Mesenchymal stem cell (in vitro differentiated cells and primary cell): ENCODE results near the gene ELN.
"Not testable (repeated sequence)": the region's sequence is repeated elsewhere in the genome, so short reads cannot be mapped to it uniquely, and the experiment has no call there.

Experiments
- DNase-seq: peaks from one replicate; pipeline ENCODE4 v3.0.0-alpha.2; 2013
- H2AFZ ChIP-seq: one replicate; pipeline ENCODE4 v1.6.1; 2013; ENCODE audit warnings: low read depth, mild to moderate bottlenecking, control low read depth, inconsistent platforms, low read length, moderate library complexity
- H2AK5ac ChIP-seq: 2 replicates; pipeline ENCODE4 v1.6.1; 2013; ENCODE audit warnings: low read length, moderate library complexity, mild to moderate bottlenecking, inconsistent platforms; ENCODE audit not compliant: severe bottlenecking
- H2BK120ac ChIP-seq: one replicate; pipeline ENCODE4 v1.6.1; 2013; ENCODE audit warnings: low read depth, mild to moderate bottlenecking, inconsistent platforms, low read length, moderate library complexity
- H2BK12ac ChIP-seq, 2 experiments: one replicate each; pipeline ENCODE4 v1.6.1; 2013; ENCODE audit warnings: inconsistent platforms in 2 of 2, low read length in 2 of 2, mild to moderate bottlenecking in 2 of 2, moderate library complexity in 2 of 2, control low read depth in 1 of 2
- H2BK15ac ChIP-seq: one replicate; pipeline ENCODE4 v1.6.1; 2013; ENCODE audit warnings: mild to moderate bottlenecking, low read depth, inconsistent platforms; ENCODE audit not compliant: poor library complexity, severe bottlenecking
- H2BK5ac ChIP-seq: 2 replicates; pipeline ENCODE4 v1.6.1; 2013; ENCODE audit warnings: low read depth, mild to moderate bottlenecking, low read length, control low read depth, inconsistent platforms; ENCODE audit not compliant: poor library complexity, severe bottlenecking
- H3K14ac ChIP-seq, 2 experiments: one replicate each; pipeline ENCODE4 v1.6.1; 2013; ENCODE audit warnings: inconsistent platforms in 2 of 2, low read length in 2 of 2, control low read depth in 1 of 2, mild to moderate bottlenecking in 1 of 2, moderate library complexity in 1 of 2
- H3K18ac ChIP-seq, 2 experiments: one replicate each; pipeline ENCODE4 v1.6.1; 2013; ENCODE audit warnings: inconsistent platforms in 2 of 2, low read length in 2 of 2, control low read depth in 1 of 2, low read depth in 1 of 2, mild to moderate bottlenecking in 1 of 2
- H3K23ac ChIP-seq, 2 experiments: one replicate each; pipeline ENCODE4 v1.6.1; 2013; ENCODE audit warnings: inconsistent platforms in 2 of 2, low read length in 2 of 2, mild to moderate bottlenecking in 2 of 2, moderate library complexity in 2 of 2, control low read depth in 1 of 2
- H3K27ac ChIP-seq: 2 replicates; pipeline ENCODE4 v1.5.1; 2013; ENCODE audit warnings: mild to moderate bottlenecking, moderate library complexity, low read length, control low read depth, inconsistent platforms; ENCODE audit not compliant: poor library complexity, severe bottlenecking
- H3K27me3 ChIP-seq, 2 experiments: 2 replicates each; pipeline versions ENCODE4 v1.6.1 to v1.7.0; 2013; ENCODE audit warnings: low read length in 2 of 2, mild to moderate bottlenecking in 2 of 2, moderate library complexity in 2 of 2, control low read depth in 1 of 2, inconsistent platforms in 1 of 2; ENCODE audit not compliant: control insufficient read depth in 1 of 2, insufficient read depth in 1 of 2
- H3K36me3 ChIP-seq, 2 experiments: 2 replicates each; pipeline versions ENCODE4 v1.6.1 to v1.7.0; 2013; ENCODE audit warnings: low read length in 2 of 2, control low read depth in 1 of 2, inconsistent platforms in 1 of 2, low read depth in 1 of 2, mild to moderate bottlenecking in 1 of 2; ENCODE audit not compliant: insufficient read depth in 2 of 2, control insufficient read depth in 1 of 2
- H3K4ac ChIP-seq, 2 experiments: one replicate each; pipeline ENCODE4 v1.6.1; 2013; ENCODE audit warnings: inconsistent platforms in 2 of 2, low read length in 2 of 2, mild to moderate bottlenecking in 2 of 2, moderate library complexity in 2 of 2, control low read depth in 1 of 2, low read depth in 1 of 2
- H3K4me1 ChIP-seq: 2 replicates; pipeline ENCODE4 v1.6.1; 2013; ENCODE audit warnings: low read depth, low read length, control low read depth; ENCODE audit not compliant: control insufficient read depth, insufficient read depth
- H3K4me2 ChIP-seq: 2 replicates; pipeline ENCODE4 v1.6.1; 2013; ENCODE audit warnings: low read length, mild to moderate bottlenecking, inconsistent platforms; ENCODE audit not compliant: poor library complexity, severe bottlenecking
- H3K4me3 ChIP-seq, 2 experiments: 2 replicates each; pipeline versions ENCODE4 v1.5.1 to v1.7.0; 2013; ENCODE audit warnings: low read length in 2 of 2, mild to moderate bottlenecking in 2 of 2, control low read depth in 1 of 2, low read depth in 1 of 2; ENCODE audit not compliant: insufficient read depth in 1 of 2
- H3K79me1 ChIP-seq: replicated peaks from 2 replicates; pipeline ENCODE4 v1.6.1; 2013; ENCODE audit warnings: mild to moderate bottlenecking, control low read depth, low read length, inconsistent platforms; ENCODE audit not compliant: poor library complexity, severe bottlenecking
- H3K9ac ChIP-seq: 2 replicates; pipeline ENCODE4 v1.7.0; 2013; ENCODE audit warnings: mild to moderate bottlenecking, low read length, moderate library complexity
- H3K9me3 ChIP-seq: 2 replicates; pipeline ENCODE4 v1.7.0; 2013; ENCODE audit warnings: mild to moderate bottlenecking, low read length; ENCODE audit not compliant: control insufficient read depth
- H4K8ac ChIP-seq: one replicate; pipeline ENCODE4 v1.6.1; 2013; ENCODE audit warnings: inconsistent platforms, mild to moderate bottlenecking, low read length, moderate library complexity
- H4K91ac ChIP-seq: one replicate; pipeline ENCODE4 v1.6.1; 2013; ENCODE audit warnings: mild to moderate bottlenecking, low read length, inconsistent platforms
- WGBS: methylation state at CpG from one replicate; pipeline ENCODE4 v1.1.7; 2013; ENCODE audit warnings: mixed read lengths; 5-methylcytosine and 5-hydroxymethylcytosine counted together

ELN gene

GRCh38 chr7:74042746-74043522, 15.0 kb downstream of the ELN start:
- no peak overlapping the region for H3K4me3 ChIP-seq
- no peak overlapping the region for H2BK12ac ChIP-seq
- no peak overlapping the region for H2BK120ac ChIP-seq
- peak overlapping the region in 1 of 2 experiments; percentile 49 for H3K18ac ChIP-seq
- no peaks in the 10 kb centered on the region for H3K79me1 ChIP-seq
- H4K91ac ChIP-seq: peak overlapping the region; percentile 35
- peaks cover 0 to 29% of the 10 kb centered on the region in 2 experiments for H3K36me3 ChIP-seq
- H2AK5ac ChIP-seq: no peak overlapping the region
- H4K8ac ChIP-seq: no peak overlapping the region
- H3K23ac ChIP-seq: no peak overlapping the region
- H3K14ac ChIP-seq: peak overlapping the region in 1 of 2 experiments; percentile 61
- no peak overlapping the region for H3K27ac ChIP-seq
- no peak overlapping the region for H2AFZ ChIP-seq
- no peak for DNase-seq
- H3K27me3 ChIP-seq: peaks cover 0 to 32% of the 10 kb centered on the region in 2 experiments
- H3K4me1 ChIP-seq: peaks cover 15% of the 10 kb centered on the region
- H3K9ac ChIP-seq: peak overlapping the region; percentile 20
- H3K4ac ChIP-seq: peak overlapping the region in 1 of 2 experiments; percentile 28
- H2BK15ac ChIP-seq: no peak overlapping the region
- WGBS: 71% methylated on average over 22 of the region's 24 CpGs
- peak overlapping the region; percentile 20 for H3K4me2 ChIP-seq
- H3K9me3 ChIP-seq: no peaks in the 10 kb centered on the region
- no peak overlapping the region for H2BK5ac ChIP-seq

GRCh38 chr7:74043523-74043951, 15.6 kb downstream of the ELN start:
- Histone ChIP-seq H2BK15ac (no peak overlapping the region), H3K27me3 (peaks cover 0 to 29% of the 10 kb centered on the region in 2 experiments), H3K36me3 (peaks cover 0 to 31% of the 10 kb centered on the region in 2 experiments), H4K8ac (no peak overlapping the region), H2AFZ (no peak overlapping the region), H3K4ac (no peak overlapping the region), H3K79me1 (no peaks in the 10 kb centered on the region), H2BK12ac (no peak overlapping the region), H2BK120ac (no peak overlapping the region), H3K4me2 (peak overlapping the region; percentile 20), H3K9ac (peak overlapping the region; percentile 20), H3K9me3 (no peaks in the 10 kb centered on the region), H2AK5ac (no peak overlapping the region), H3K23ac (no peak overlapping the region), H3K27ac (no peak overlapping the region), H3K4me1 (peaks cover 15% of the 10 kb centered on the region), H3K14ac (no peak overlapping the region), H3K4me3 (no peak overlapping the region), H2BK5ac (no peak overlapping the region), H4K91ac (no peak overlapping the region), H3K18ac (no peak overlapping the region)
- WGBS: 41% methylated on average over 9 of the region's 9 CpGs
- peak; percentile 24 for DNase-seq

DNA sequence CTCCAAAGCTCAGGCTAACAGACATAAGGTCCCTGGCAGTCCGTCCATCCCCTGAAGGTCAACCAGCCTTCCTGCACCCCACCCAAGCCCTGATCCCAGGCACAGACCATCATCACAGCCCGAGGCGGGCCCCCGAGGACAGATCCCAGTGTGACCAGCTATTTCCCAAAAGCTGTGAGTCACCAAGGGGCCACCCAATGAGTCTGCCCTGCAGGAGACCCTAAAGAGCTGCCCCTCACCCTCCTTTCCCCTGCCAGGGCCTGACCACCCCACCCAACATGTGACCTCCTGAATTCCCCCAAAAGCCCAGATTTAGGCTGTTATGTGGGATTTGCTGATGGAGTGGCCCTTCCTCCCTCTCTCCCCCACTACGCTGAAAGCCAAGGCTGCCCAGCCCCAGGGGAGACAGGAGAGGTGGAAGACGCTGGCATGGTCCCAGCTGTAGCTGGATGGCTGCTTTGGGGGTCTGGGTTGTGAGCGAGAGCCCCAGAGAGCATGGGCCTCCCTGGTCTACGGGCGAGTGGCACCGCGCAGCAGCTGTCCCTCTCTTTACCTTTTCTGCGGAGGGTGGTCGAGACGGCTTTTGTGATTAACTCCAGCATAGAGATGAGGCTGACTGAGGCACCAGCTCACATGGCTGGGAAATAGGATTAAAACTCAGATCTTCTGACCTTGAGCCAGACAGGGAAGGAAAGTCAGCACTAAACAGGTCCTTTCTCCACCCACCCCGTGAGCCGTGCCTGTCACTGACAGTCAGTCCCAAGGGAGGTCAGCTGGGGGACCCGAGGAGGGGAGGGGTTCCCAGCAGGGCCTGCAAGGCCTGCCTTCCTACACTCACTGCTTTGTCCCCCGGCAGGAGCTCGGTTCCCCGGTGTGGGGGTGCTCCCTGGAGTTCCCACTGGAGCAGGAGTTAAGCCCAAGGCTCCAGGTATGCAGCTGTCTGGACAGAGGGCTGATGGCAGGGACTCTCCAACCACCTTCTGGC, 16.7 kb downstream of the ELN start:
- Histone ChIP-seq H3K4ac (no peak overlapping the region), H3K27me3 (peaks cover 0 to 29% of the 10 kb centered on the region in 2 experiments), H3K79me1 (no peaks in the 10 kb centered on the region), H4K8ac (no peak overlapping the region), H2AFZ (no peak overlapping the region), H3K9ac (no peak overlapping the region), H3K14ac (no peak overlapping the region), H2AK5ac (no peak overlapping the region), H3K4me3 (no peak overlapping the region), H3K18ac (no peak overlapping the region), H3K9me3 (no peaks in the 10 kb centered on the region), H3K36me3 (peaks cover 0 to 39% of the 10 kb centered on the region in 2 experiments), H3K4me2 (no peak overlapping the region), H2BK5ac (no peak overlapping the region), H3K4me1 (peaks cover 12% of the 10 kb centered on the region), H2BK120ac (no peak overlapping the region), H2BK15ac (no peak overlapping the region), H3K27ac (no peak overlapping the region), H3K23ac (no peak overlapping the region), H4K91ac (no peak overlapping the region), H2BK12ac (no peak overlapping the region)
- 76% methylated on average over 20 of the region's 20 CpGs for WGBS
- DNase-seq: no peak

DNA sequence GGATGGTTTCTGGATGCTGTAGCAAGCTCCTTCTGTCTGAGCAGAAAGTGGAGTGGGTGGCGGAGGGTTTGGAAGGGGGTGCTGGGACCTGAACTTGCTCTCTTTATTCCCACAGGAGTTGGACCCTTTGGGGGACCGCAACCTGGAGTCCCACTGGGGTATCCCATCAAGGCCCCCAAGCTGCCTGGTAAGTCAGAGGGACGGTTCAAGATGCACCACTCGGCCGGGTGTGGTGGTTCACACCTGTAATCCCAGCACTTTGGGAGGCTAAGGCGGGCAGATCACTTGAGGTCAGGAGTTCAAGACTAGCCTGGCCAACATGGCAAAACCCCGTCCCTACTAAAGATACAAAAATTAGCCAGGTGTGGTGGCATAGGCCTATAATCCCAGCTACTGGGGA, 18.6 kb downstream of the ELN start:
- 95% methylated on average over 6 of the region's 7 CpGs for WGBS
- not testable (repeated sequence) for H3K18ac ChIP-seq, H3K9me3 ChIP-seq, H3K27ac ChIP-seq, H3K4me3 ChIP-seq, H2BK5ac ChIP-seq, H4K8ac ChIP-seq, H3K79me1 ChIP-seq, H2AFZ ChIP-seq, H3K4ac ChIP-seq, H3K23ac ChIP-seq, H2AK5ac ChIP-seq, H4K91ac ChIP-seq, H2BK120ac ChIP-seq, DNase-seq, H3K14ac ChIP-seq, H2BK12ac ChIP-seq, H3K4me2 ChIP-seq, H2BK15ac ChIP-seq, H3K9ac ChIP-seq
- Histone ChIP-seq H3K27me3 (peaks cover 0 to 35% of the 10 kb centered on the region in 2 experiments), H3K4me1 (peaks cover 14% of the 10 kb centered on the region), H3K36me3 (peaks cover 0 to 45% of the 10 kb centered on the region in 2 experiments)
